ENCODE measurements around the gene FAM185A. TPM values are rescaled to one million over a fixed set of nuclear protein-coding genes. Genes with fewer than 3 reads are reported as not detected.

The FAM185A gene
- total RNA-seq, 1 donor from 2014 or later: 10.0 TPM

GRCh38 chr7:102813191-102814024 is 64.6 kb downstream of the FAM185A start:
- Histone ChIP-seq H3K27ac (no peak overlapping the region), H3K4me3 (no peak overlapping the region), H3K27me3 (ENCODE audit: low read depth) (no peaks in the 10 kb centered on the region), H3K36me3 (peaks cover 5% of the 10 kb centered on the region), H3K9me3 (no peaks in the 10 kb centered on the region), H3K4me1 (peaks cover 6% of the 10 kb centered on the region)
- TF ChIP-seq CTCF (IDR thresholded peaks at IDR 0.05): no peak
- intact Hi-C loops (cut with DNase I): no loop called here
- DNase-seq (no peak), ATAC-seq (no peak)

GRCh38 chr7:102814025-102814471 is 65.2 kb downstream of the FAM185A start:
- H3K36me3 ChIP-seq: peaks cover 5% of the 10 kb centered on the region
- no peak overlapping the region for H3K27ac ChIP-seq
- no peak for TF ChIP-seq CTCF (IDR thresholded peaks at IDR 0.05)
- H3K4me1 ChIP-seq: peaks cover 6% of the 10 kb centered on the region
- DNase-seq (no peak), ATAC-seq (no peak)
- H3K4me3 ChIP-seq: no peak overlapping the region
- H3K27me3 ChIP-seq (ENCODE audit: low read depth): no peaks in the 10 kb centered on the region
- intact Hi-C loops (cut with DNase I): no loop called here
- no peaks in the 10 kb centered on the region for H3K9me3 ChIP-seq

GRCh38 chr7:102817616-102818573 is 69.1 kb downstream of the FAM185A start:
- DNase-seq: no peak
- peaks cover 11% of the 10 kb centered on the region for H3K36me3 ChIP-seq
- intact Hi-C loops (cut with DNase I): no loop called here
- H3K4me3 ChIP-seq: no peak overlapping the region
- no peak for ATAC-seq
- no peak overlapping the region for H3K27ac ChIP-seq
- no peaks in the 10 kb centered on the region for H3K27me3 ChIP-seq (ENCODE audit: low read depth)
- TF ChIP-seq CTCF (IDR thresholded peaks at IDR 0.05): no peak
- no peaks in the 10 kb centered on the region for H3K9me3 ChIP-seq
- no peaks in the 10 kb centered on the region for H3K4me1 ChIP-seq

- Histone ChIP-seq H3K27me3 (ENCODE audit: low read depth) (no peaks in the 10 kb centered on the region), H3K36me3 (peaks cover 11% of the 10 kb centered on the region), H3K9me3 (no peaks in the 10 kb centered on the region), H3K4me1 (no peaks in the 10 kb centered on the region), H3K27ac (no peak overlapping the region), H3K4me3 (no peak overlapping the region)
- DNase-seq: no peak
- no peak for TF ChIP-seq CTCF (IDR thresholded peaks at IDR 0.05)
- intact Hi-C loops (cut with DNase I): no loop called here
- ATAC-seq: no peak
Observed at GRCh38 chr7:102819151-102819550, 70.4 kb downstream of the FAM185A start.

- no peak overlapping the region for H3K27ac ChIP-seq
- ATAC-seq: no peak
- no peaks in the 10 kb centered on the region for H3K4me1 ChIP-seq
- TF ChIP-seq CTCF (IDR thresholded peaks at IDR 0.05): no peak
- intact Hi-C loops (cut with DNase I): no loop called here
- no peak overlapping the region for H3K4me3 ChIP-seq
- peaks cover 11% of the 10 kb centered on the region for H3K36me3 ChIP-seq
- H3K27me3 ChIP-seq (ENCODE audit: low read depth): no peaks in the 10 kb centered on the region
- no peak for DNase-seq
- H3K9me3 ChIP-seq: no peaks in the 10 kb centered on the region
Observed at GRCh38 chr7:102821994-102822747, 73.4 kb downstream of the FAM185A start.

Data from lower lobe of right lung (tissue), 2 donors.